GM12878 (cell line): ENCODE results near the gene S100P. TPM values are rescaled to one million over a fixed set of nuclear protein-coding genes. Genes with fewer than 3 reads are reported as not detected.

Experiments used
- ATAC-seq: fragments of 200-7000 bp; cut with Tn5 transposase; 3 replicates; pipeline ENCODE4 v1.9.1; 2020; ENCODE audit warnings: mild to moderate bottlenecking, moderate library complexity
- BruUV-seq: library from RNA; stranded (reverse); fragments of 400-500 nt; replicated peaks from 2 replicates; lab custom pipeline; 2021; lab: Mats Ljungman, UMichigan
- CTCF ChIA-PET: fragments of 300-600 bp; sonication (Branson Sonifier 250); formaldehyde crosslinking; extraction: SDS; loops from one replicate; lab custom pipeline; 2021; ENCODE audit warnings: inconsistent platforms; lab: Yijun Ruan, JAX
- POLR2A ChIA-PET: fragments of 350-600 bp; formaldehyde crosslinking; extraction: SDS; loops from one replicate; lab custom pipeline; 2021; ENCODE audit warnings: inconsistent platforms; lab: Charles Lee
- RAD21 ChIA-PET: fragments of 300-600 bp; sonication (Branson Sonifier 250); formaldehyde crosslinking; loops from one replicate; lab custom pipeline; 2023; ENCODE audit warnings: antibody characterized with exemption; ENCODE audit not compliant: unreplicated experiment; lab: Charles Lee
- SMC1A ChIA-PET: fragments of 300-600 bp; sonication (Branson Sonifier 250); formaldehyde crosslinking; loops from one replicate; lab custom pipeline; 2023; ENCODE audit not compliant: unreplicated experiment, uncharacterized antibody; lab: Charles Lee
- DNase-seq: peaks from one replicate; pipeline ENCODE4 v3.0.0-alpha.2; 2011; ENCODE audit warnings: low read depth, low spot score
- FAIRE-seq: peaks from 3 replicates; lab custom pipeline; 2011; peaks lifted over from hg19 to GRCh38; lab: Jason Lieb, UNC
- H2AFZ ChIP-seq: 2 replicates; pipeline ENCODE4 v1.6.0; 2011; ENCODE audit warnings: low read depth, low read length, control low read depth; ENCODE audit not compliant: control insufficient read depth
- H3K27ac ChIP-seq: 2 replicates; pipeline ENCODE4 v1.5.1; 2011; ENCODE audit warnings: control low read depth; ENCODE audit not compliant: control insufficient read depth, insufficient read depth
- H3K27me3 ChIP-seq, 2 experiments: replicated peaks in 1 of 2; 2 replicates each; pipeline versions ENCODE4 v1.6.0 to v1.6.1; 2011; ENCODE audit warnings: low read length in 1 of 2; ENCODE audit not compliant: control insufficient read depth in 2 of 2, insufficient read depth in 2 of 2
- H3K36me3 ChIP-seq, 2 experiments: 2 replicates each; pipeline ENCODE4 v1.5.1; 2011; ENCODE audit warnings: low read length in 1 of 2; ENCODE audit not compliant: control insufficient read depth in 2 of 2, insufficient read depth in 2 of 2
- H3K4me1 ChIP-seq: 2 replicates; pipeline ENCODE4 v1.6.1; 2011; ENCODE audit warnings: mild to moderate bottlenecking, low read length, moderate library complexity, mixed read lengths; ENCODE audit not compliant: control insufficient read depth, insufficient read depth
- H3K4me2 ChIP-seq: 2 replicates; pipeline ENCODE4 v1.6.0; 2011; ENCODE audit warnings: control low read depth; ENCODE audit not compliant: control insufficient read depth, insufficient read depth
- H3K4me3 ChIP-seq: fragments of 200-600 bp; sonication (generic); 2 replicates; pipeline ENCODE4 v1.5.1; 2016
- H3K79me2 ChIP-seq: 2 replicates; pipeline ENCODE4 v1.6.0; 2011; ENCODE audit warnings: low read length; ENCODE audit not compliant: control insufficient read depth, insufficient read depth
- H3K9ac ChIP-seq: 2 replicates; pipeline ENCODE4 v1.8.0; 2011; ENCODE audit warnings: low read length, control low read depth, mixed read lengths; ENCODE audit not compliant: control insufficient read depth, insufficient read depth
- H3K9me3 ChIP-seq: replicated peaks from 3 replicates; pipeline ENCODE4 v1.5.1; 2011; ENCODE audit warnings: mild to moderate bottlenecking, low read length; ENCODE audit not compliant: control insufficient read depth, insufficient read depth
- H4K20me1 ChIP-seq: 2 replicates; pipeline ENCODE4 v1.6.0; 2011; ENCODE audit not compliant: control insufficient read depth, insufficient read depth
- CBX5 ChIP-seq: sonication (generic); IDR thresholded peaks from 2 replicates; pipeline ENCODE4 v1.6.1; 2016; ENCODE audit warnings: low read depth, moderate library complexity, mild to moderate bottlenecking, inconsistent platforms
- CEBPZ ChIP-seq: fragments of 150-350 bp; IDR thresholded peaks from 2 replicates; pipeline ENCODE4 v1.6.1; 2016; ENCODE audit warnings: low read depth, low read length
- CHD1 ChIP-seq: IDR thresholded peaks from 2 replicates; pipeline ENCODE4 v1.6.1; 2012; ENCODE audit warnings: low read depth, low read length, improper control_type of control experiment
- CREM ChIP-seq: IDR thresholded peaks from 2 replicates; pipeline ENCODE4 v1.6.1; 2014; ENCODE audit warnings: antibody characterized with exemption, low read depth
- E2F8 ChIP-seq: fragments of 450-650 bp; IDR thresholded peaks from 2 replicates; pipeline ENCODE4 v1.6.1; 2018; ENCODE audit warnings: mild to moderate bottlenecking, low read depth, moderate library complexity; ENCODE audit not compliant: partially characterized antibody
- IRF3 ChIP-seq: fragments of 450-650 bp; IDR thresholded peaks from 2 replicates; pipeline ENCODE4 v1.6.1; 2014; ENCODE audit warnings: mild to moderate bottlenecking
- KAT2A ChIP-seq: conservative IDR thresholded peaks from 2 replicates; pipeline ENCODE4 v1.6.1; 2011; ENCODE audit warnings: low read depth, low read length; ENCODE audit not compliant: control insufficient read depth
- RAD51 ChIP-seq: fragments of 450-650 bp; IDR thresholded peaks from 2 replicates; pipeline ENCODE4 v1.6.1; 2016; ENCODE audit warnings: moderate library complexity, mild to moderate bottlenecking, inconsistent platforms
- STAT3 ChIP-seq: IDR thresholded peaks from 2 replicates; pipeline ENCODE4 v1.6.1; 2011; ENCODE audit warnings: low read depth, low read length, improper control_type of control experiment
- TCF3 ChIP-seq: IDR thresholded peaks from 2 replicates; pipeline ENCODE4 v1.6.1; 2012; ENCODE audit warnings: low read depth, mild to moderate bottlenecking, low read length, borderline replicate concordance; ENCODE audit not compliant: insufficient read depth
- ZBTB4 ChIP-seq: fragments of 450-650 bp; formaldehyde crosslinking; IDR thresholded peaks from 2 replicates; pipeline ENCODE4 v1.4.0; 2022; ENCODE audit warnings: mild to moderate bottlenecking, moderate library complexity
- WGBS: methylation state at CpG from one replicate; pipeline ENCODE4 v1.1.6; 2016; ENCODE audit warnings: low lambda C conversion rate; ENCODE audit not compliant: insufficient replicate concordance, insufficient coverage; ENCODE audit errors: missing lambda C conversion rate; 5-methylcytosine and 5-hydroxymethylcytosine counted together
- in situ Hi-C: fragments of 300-500 bp; cut with MboI; formaldehyde crosslinking; loops from 9 replicates; pipeline ENCODE4 v1.14.3; 2018; ENCODE audit warnings: mixed read lengths
- intact Hi-C: fragments of 100-400 bp; cut with micrococcal nuclease; formaldehyde crosslinking; loops from one replicate; pipeline ENCODE4 v1.14.2; 2022; ENCODE audit not compliant: unreplicated experiment
- polyA plus RNA-seq, 11 experiments: library from polyadenylated mRNA; depleted of rRNA in 4 of 11; unstranded in 6 of 11; stranded (reverse) in 5 of 11; fragments of >200 nt; fragmentation: Nextera tagmentation in 4 of 11; fragmentation: Illumina TruSeq in 1 of 11; extraction: Ambion mirVana in 4 of 11; extraction: Trizol in 1 of 11; gene quantifications; 1 replicate in 1 of 11; 2 replicates in 10 of 11; pipeline versions ENCODE4 v1.2.1 to v1.2.3, GENCODE V29; 2011 to 2016; ENCODE audit warnings: inconsistent platforms in 2 of 11, missing spikeins in 2 of 11, low read depth in 1 of 11
- total RNA-seq, 4 experiments: library from RNA; depleted of rRNA in 3 of 4; stranded (reverse); fragments of >200 nt in 3 of 4; fragmentation: Illumina TruSeq in 1 of 4; extraction: Trizol in 1 of 4; gene quantifications; 2 replicates each; pipeline versions ENCODE4 v1.2.1 to v1.2.3, GENCODE V29; 2013 to 2021

S100P gene
- total and polyA plus RNA-seq, 10 of the 15 experiments (the other 5 are each of a cell fraction or from before 2014, with no cell fraction given), result 0.90 TPM; not detected in 9

- BruUV-seq, result no TSS peak
- FAIRE-seq (no peak), DNase-seq (no peak), ATAC-seq (peak; percentile 51)
- H4K20me1 ChIP-seq, result no peaks in the 10 kb centered on the region
- H3K4me1 ChIP-seq, result peaks cover 5% of the 10 kb centered on the region
- ChIA-PET CTCF (interaction anchor here (0.5 to 1.4 kb wide), 3 partner anchors 15 to 406 kb away, joined by 3 read pairs; no protein-coding TSS in a partner anchor), POLR2A (no interaction called here), SMC1A (interaction anchor here (1.2 kb wide), 2 partner anchors 10 to 21 kb away, joined by 3 read pairs; no protein-coding TSS in a partner anchor), RAD21 (no interaction called here)
- H2AFZ ChIP-seq, result peak overlapping the region; percentile 4; the same call in 1 of the 2 replicates
- 69% methylated on average over 18 of the region's 18 CpGs for WGBS
- no peaks in the 10 kb centered on the region for H3K9me3 ChIP-seq
- no peaks in the 10 kb centered on the region; a peak in 1 of 4 replicates for H3K36me3 ChIP-seq
- intact Hi-C loops (no loop called here), in situ Hi-C loops (no loop called here)
- no peak overlapping the region for H3K9ac ChIP-seq
- H3K79me2 ChIP-seq, result no peaks in the 10 kb centered on the region
- H3K4me2 ChIP-seq, result no peak overlapping the region
- H3K4me3 ChIP-seq, result no peak overlapping the region
- no peak overlapping the region; the same call in 1 of the 2 replicates for H3K27ac ChIP-seq
- H3K27me3 ChIP-seq, result no peaks in the 10 kb centered on the region
- TF ChIP-seq CREM (no peak), ZBTB4 (CRISPR knock-in tag) (no peak), CHD1 (no peak), IRF3 (no peak), CEBPZ (no peak), STAT3 (no peak), TCF3 (no peak), RAD51 (no peak), CBX5 (no peak), KAT2A (no peak), E2F8 (no peak)
These were observed 2.3 kb downstream of the S100P start for GRCh38 chr4:6695660-6696610.
